Heart left ventricle (tissue), 16 donors: Measurements from ENCODE around the gene FGF22. TPM values are rescaled to one million over a fixed set of nuclear protein-coding genes. Genes with fewer than 3 reads are reported as not detected.
A peak's percentile ranks its signal among the peaks of the same experiment; 100 is the strongest.
"Not testable (repeated sequence)": the region's sequence is repeated elsewhere in the genome, so short reads cannot be mapped to it uniquely, and the experiment has no call there.

ENCODE experiments used
- ATAC-seq, 4 donors: fragments of 200-7000 bp; cut with Tn5 transposase; one replicate each; pipeline ENCODE4 v1.9.1; 2020 to 2022; ENCODE audit warnings: moderate library complexity in 4 of 4, mild to moderate bottlenecking in 3 of 4, moderate number of reproducible peaks in 1 of 4
- DNase-seq, 5 donors: peaks; one replicate each; pipeline ENCODE4 v3.0.0-alpha.2; 2020
- H3K27ac ChIP-seq, 12 donors: fragments of 200-600 bp; sonication (generic) in 4 of 12; one replicate each; pipeline versions ENCODE4 v1.5.0 to v1.8.0; 2016 to 2022; ENCODE audit warnings: mild to moderate bottlenecking in 2 of 12
- H3K27me3 ChIP-seq, 9 donors: fragments of 200-600 bp; sonication (generic) in 2 of 9; one replicate each; pipeline versions ENCODE4 v1.5.1 to v1.8.0; 2016 to 2022; ENCODE audit warnings: mild to moderate bottlenecking in 3 of 9
- H3K36me3 ChIP-seq, 9 donors: fragments of 200-600 bp; sonication (generic) in 2 of 9; one replicate each; pipeline versions ENCODE4 v1.5.0 to v1.8.0; 2018 to 2022; ENCODE audit warnings: mild to moderate bottlenecking in 2 of 9
- H3K4me1 ChIP-seq, 12 donors: fragments of 200-600 bp; sonication (generic) in 4 of 12; one replicate each; pipeline versions ENCODE4 v1.5.0 to v1.8.0; 2016 to 2022; ENCODE audit warnings: mild to moderate bottlenecking in 3 of 12
- H3K4me3 ChIP-seq, 12 donors: fragments of 200-600 bp; sonication (generic) in 4 of 12; one replicate each; pipeline versions ENCODE4 v1.5.0 to v1.8.0; 2017 to 2022; ENCODE audit warnings: mild to moderate bottlenecking in 9 of 12, moderate library complexity in 4 of 12
- H3K9me3 ChIP-seq, 12 donors: fragments of 200-600 bp; sonication (generic) in 4 of 12; one replicate each; pipeline versions ENCODE4 v1.5.0 to v1.8.0; 2016 to 2022; ENCODE audit warnings: mild to moderate bottlenecking in 1 of 12
- CTCF ChIP-seq, 12 donors: fragments of 200-600 bp; sonication (generic) in 4 of 12; IDR thresholded peaks; one replicate each; pipeline versions ENCODE4 v1.5.0 to v1.8.0; 2018 to 2022; ENCODE audit warnings: antibody characterized with exemption in 12 of 12, mild to moderate bottlenecking in 5 of 12
- POLR2A ChIP-seq, 2 donors: fragments of 450-650 bp; IDR thresholded peaks; one replicate each; pipeline ENCODE4 v1.6.1; 2017; ENCODE audit warnings: antibody characterized with exemption in 2 of 2, mild to moderate bottlenecking in 2 of 2, moderate library complexity in 2 of 2
- WGBS, 4 donors: extraction: QIAGEN DNeasy Blood & Tissue Kit in 2 of 4; methylation state at CpG; one replicate each; pipeline versions ENCODE4 v1.1.5 to v1.1.7; 2013 to 2018; 5-methylcytosine and 5-hydroxymethylcytosine counted together
- intact Hi-C, 10 donors: fragments of 100-400 bp; cut with DNase I; formaldehyde crosslinking; loops; one replicate each; pipeline versions ENCODE4 v1.11.1 to v1.14.2; 2022
- polyA plus RNA-seq, 2 donors: library from polyadenylated mRNA; stranded (reverse); fragments of 200-250 nt; gene quantifications; one replicate each; pipeline ENCODE4 v1.2.3, GENCODE V29; 2013
- total RNA-seq, 9 donors: library from RNA; depleted of rRNA in 2 of 9; stranded (reverse); fragments of >200 nt in 2 of 9; fragmentation: NEBNext Ultra II Directional in 3 of 9; extraction: Animal tissue kit (Norgen Biotek cat#: 25700) in 3 of 9; gene quantifications; one replicate each; pipeline versions ENCODE4 v1.1.0 to v1.2.4, GENCODE V29; 2016 to 2023
- donor health status: ischemic (EF 13 %, LVEDD 7.1; RV severe dilation, severe dysfunction).
- donor health status: healthy with polysubstance abuse.
- donor health status: DM: no; HTN: yes; CAD: no.
- donor health status: DM: no; HTN: no; CAD: no.
- donor health status: ischemic (EF 25% LVEDD 6.9; RV normal size, moderate dysfunction).
- donor health status: ischemic (EF 25% LVEDD 5.7; RV mildly dilated, moderate dysfunction).
- donor health status: healthy.
- donor health status: DM: yes; HTN: yes; CAD: no.
- donor health status: ischemic (EF 35%, LVEDD 5.7; RV mildly dilated, moderate dysfunction).
- donor health status: nonischemic (EF 11% LVEDD 7.7; RV severe dilation, severe dysfunction).
- donor health status: DM: yes; HTN: yes; CAD: no.
- donor health status: PGD.
- donor health status: ischemic (EF 29% LVEDD 5.4; RV normal size, mild dysfunction).
- donor health status: nonischemic (EF 23%, LVEDD 6.1; RV moderate dilation, normal function).

Gene FGF22
- total and polyA plus RNA-seq, 11 donors, result 0.07 to 0.36 (median 0.16) TPM; not detected in 6

GRCh38 chr19:663682-664117 lies 24.0 kb downstream of the FGF22 start:
- Histone ChIP-seq H3K9me3 (peaks cover 0 to under 1% (median 0%) of the 10 kb centered on the region in 12 donors), H3K36me3 (peaks cover 0 to 1% (median 0%) of the 10 kb centered on the region in 9 donors), H3K4me3 (peak overlapping the region; percentile 22 to 100 (median 67)), H3K27me3 (no peaks in the 10 kb centered on the region), H3K4me1 (peaks cover 18 to 62% (median 49%) of the 10 kb centered on the region in 12 donors), H3K27ac (peak overlapping the region; percentile 43 to 97 (median 91))
- 51 to 63% (median 58%) methylated on average over 16 to 18 of the region's 18 CpGs for WGBS, 4 donors
- ATAC-seq (peak in 2 of 4 donors; percentile 3 to 6), DNase-seq (peak in 1 of 5 donors; percentile 71)
- TF ChIP-seq CTCF (IDR thresholded peaks at IDR 0.05) (no peak), POLR2A (IDR thresholded peaks at IDR 0.05) (no peak)
- intact Hi-C loops, result loop anchor here in 6 of 10 donors (1.0 to 5.0 kb wide), 7 partner anchors 17 to 249 kb away; partner anchors contain the start of genes BSG (in 1 of the 6), PTBP1 (in 1 of the 6) and R3HDM4 (in 1 of the 6)

- peaks cover 11 to 50% (median 38%) of the 10 kb centered on the region in 12 donors for H3K4me1 ChIP-seq
- 4 to 17% (median 8%) methylated on average over 7 to 24 of the region's 24 CpGs for WGBS, 4 donors
- intact Hi-C loops, result loop anchor here in 9 of 10 donors (1.0 to 5.0 kb wide), 7 partner anchors 15 to 247 kb away; partner anchors contain the start of genes PALM (in 1 of the 9) and R3HDM4 (in 1 of the 9)
- peaks cover 0 to 6% (median 0%) of the 10 kb centered on the region in 12 donors for H3K9me3 ChIP-seq
- peak; percentile 8 to 56 (median 38) for ATAC-seq
- peak overlapping the region in 2 of 12 donors; percentile 6 to 35 for H3K27ac ChIP-seq
- TF ChIP-seq CTCF (IDR thresholded peaks at IDR 0.05) (peak; percentile 85 to 98 (median 94)), POLR2A (IDR thresholded peaks at IDR 0.05) (peak in 1 of 2 donors; percentile 29)
- H3K36me3 ChIP-seq, result no peaks in the 10 kb centered on the region
- H3K27me3 ChIP-seq, result no peaks in the 10 kb centered on the region
- DNase-seq, result peak; percentile 79 to 90 (median 81)
- peak overlapping the region in 9 of 12 donors; percentile 17 to 44 (median 28) for H3K4me3 ChIP-seq
Observed at GRCh38 chr19:664913-665443, 25.3 kb downstream of the FGF22 start.

- ATAC-seq, H3K36me3 ChIP-seq, intact Hi-C loops, H3K27me3 ChIP-seq, H3K27ac ChIP-seq, H3K9me3 ChIP-seq, H3K4me3 ChIP-seq: not testable (repeated sequence)
- DNase-seq, result peak in 1 of 5 donors; percentile 50
- WGBS, 4 donors, result 85 to 93% (median 87%) methylated on average over 20 to 38 of the region's 38 CpGs
- peaks cover under 1 to 32% (median 17%) of the 10 kb centered on the region in 12 donors for H3K4me1 ChIP-seq
Observed at GRCh38 chr19:666985-667573, 27.4 kb downstream of the FGF22 start.

- intact Hi-C loops, H3K27ac ChIP-seq, H3K27me3 ChIP-seq, DNase-seq, ATAC-seq, H3K36me3 ChIP-seq, H3K9me3 ChIP-seq, H3K4me3 ChIP-seq: not testable (repeated sequence)
- peaks cover 0 to 26% (median 9%) of the 10 kb centered on the region in 12 donors for H3K4me1 ChIP-seq
- WGBS, 4 donors, result 53 to 63% (median 60%) methylated on average over 12 of the region's 12 CpGs
Observed at GRCh38 chr19:668675-669434, 29.2 kb downstream of the FGF22 start.
